ENCODE data around the gene GREM2.

DNA sequence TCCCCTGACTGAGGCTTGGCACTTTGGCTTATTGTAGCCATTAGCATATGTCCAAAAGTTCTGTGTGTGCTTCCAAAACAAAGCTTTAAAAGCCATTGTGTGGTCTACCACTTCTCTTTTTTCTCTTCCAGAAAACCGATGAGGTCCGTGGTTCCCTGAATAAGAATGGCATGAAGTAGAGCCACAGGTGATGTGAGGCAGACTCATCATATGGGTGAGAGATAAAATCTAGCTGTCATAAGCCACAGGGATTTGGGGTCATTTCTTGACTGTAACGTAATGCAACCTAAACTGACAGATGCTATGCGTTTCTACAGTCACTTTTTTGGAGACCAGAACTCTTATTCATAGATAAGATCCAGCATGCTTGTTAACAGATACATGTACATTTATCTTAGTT, 7.0 kb upstream of the GREM2 start:
- TF ChIP-seq, protein P1, sequence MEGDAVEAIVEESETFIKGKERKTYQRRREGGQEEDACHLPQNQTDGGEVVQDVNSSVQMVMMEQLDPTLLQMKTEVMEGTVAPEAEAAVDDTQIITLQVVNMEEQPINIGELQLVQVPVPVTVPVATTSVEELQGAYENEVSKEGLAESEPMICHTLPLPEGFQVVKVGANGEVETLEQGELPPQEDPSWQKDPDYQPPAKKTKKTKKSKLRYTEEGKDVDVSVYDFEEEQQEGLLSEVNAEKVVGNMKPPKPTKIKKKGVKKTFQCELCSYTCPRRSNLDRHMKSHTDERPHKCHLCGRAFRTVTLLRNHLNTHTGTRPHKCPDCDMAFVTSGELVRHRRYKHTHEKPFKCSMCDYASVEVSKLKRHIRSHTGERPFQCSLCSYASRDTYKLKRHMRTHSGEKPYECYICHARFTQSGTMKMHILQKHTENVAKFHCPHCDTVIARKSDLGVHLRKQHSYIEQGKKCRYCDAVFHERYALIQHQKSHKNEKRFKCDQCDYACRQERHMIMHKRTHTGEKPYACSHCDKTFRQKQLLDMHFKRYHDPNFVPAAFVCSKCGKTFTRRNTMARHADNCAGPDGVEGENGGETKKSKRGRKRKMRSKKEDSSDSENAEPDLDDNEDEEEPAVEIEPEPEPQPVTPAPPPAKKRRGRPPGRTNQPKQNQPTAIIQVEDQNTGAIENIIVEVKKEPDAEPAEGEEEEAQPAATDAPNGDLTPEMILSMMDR (IDR thresholded peaks at IDR 0.05; ENCODE audit: extremely low read depth in 1 of 2, insufficient read depth in 1 of 2, low read depth in 1 of 2, low read length in 2 of 2) = no peak
- no peak for TF ChIP-seq EZH2 (IDR thresholded peaks at IDR 0.05; ENCODE audit: borderline replicate concordance, low read depth, low read length, severe bottlenecking)
- no peak for TF ChIP-seq POLR2A (IDR thresholded peaks at IDR 0.05; ENCODE audit: low read depth, low read length)
- TF ChIP-seq, protein P2, sequence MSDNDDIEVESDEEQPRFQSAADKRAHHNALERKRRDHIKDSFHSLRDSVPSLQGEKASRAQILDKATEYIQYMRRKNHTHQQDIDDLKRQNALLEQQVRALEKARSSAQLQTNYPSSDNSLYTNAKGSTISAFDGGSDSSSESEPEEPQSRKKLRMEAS (IDR thresholded peaks at IDR 0.05; ENCODE audit: insufficient read depth, insufficient read length) = no peak
- TF ChIP-seq JUN (IDR thresholded peaks at IDR 0.05; ENCODE audit: borderline replicate concordance, insufficient read depth, insufficient read length, low read depth) = no peak
- TF ChIP-seq FOS (IDR thresholded peaks at IDR 0.05; ENCODE audit: borderline replicate concordance, insufficient read depth, low read length) = no peak
- no peak for TF ChIP-seq POLR2AphosphoS5 (IDR thresholded peaks at IDR 0.05; ENCODE audit: insufficient read depth, low read depth, low read length)
- no peak for TF ChIP-seq MYC (IDR thresholded peaks at IDR 0.05; ENCODE audit: low read depth, low read length)
- no peak for TF ChIP-seq GATA2 (IDR thresholded peaks at IDR 0.05; ENCODE audit: insufficient read depth, insufficient read length, low read depth, low read length)
